Fibroblast of peridontal ligament (primary cell): ENCODE results near the gene DAB1.

Experiments used
- DNase-seq: peaks from one replicate; pipeline ENCODE4 v3.0.0-alpha.2; 2010; ENCODE audit errors: extremely low read depth

Gene DAB1

DNA sequence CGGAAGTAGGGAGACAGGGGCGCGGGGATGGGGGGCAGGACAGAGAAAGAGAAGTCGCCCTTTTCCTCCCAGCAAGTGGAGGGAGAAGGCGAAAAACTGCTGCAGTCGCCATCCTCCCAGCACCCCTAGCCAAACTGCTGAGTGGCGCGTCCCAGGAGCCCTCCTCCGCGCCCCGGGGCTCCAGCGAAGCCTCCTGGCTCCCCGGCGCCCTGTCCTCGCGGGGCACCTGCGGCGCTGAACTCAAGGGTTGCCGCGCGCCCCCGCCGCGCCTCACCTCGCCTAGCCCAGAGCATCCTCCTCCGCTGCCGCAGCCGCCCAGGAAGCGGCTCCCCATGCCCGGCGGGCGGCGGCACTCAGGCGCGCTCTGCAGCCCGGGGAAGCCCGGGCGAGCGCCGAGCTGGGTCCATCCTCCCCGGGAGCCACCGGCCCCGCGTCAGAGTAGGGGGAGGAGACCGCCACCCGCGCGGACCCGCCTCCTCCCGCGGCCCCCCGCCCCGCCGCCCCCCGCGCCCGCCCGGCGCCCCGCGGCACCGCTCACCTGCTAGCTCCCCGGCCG lies at the start of gene DAB1:
DAB1 (minus strand) TSS at position 405 of the 556 bp plus-strand sequence. CDS start 133,030 bp downstream, outside the sequence.
- DNase-seq: peak; percentile 6

DNA sequence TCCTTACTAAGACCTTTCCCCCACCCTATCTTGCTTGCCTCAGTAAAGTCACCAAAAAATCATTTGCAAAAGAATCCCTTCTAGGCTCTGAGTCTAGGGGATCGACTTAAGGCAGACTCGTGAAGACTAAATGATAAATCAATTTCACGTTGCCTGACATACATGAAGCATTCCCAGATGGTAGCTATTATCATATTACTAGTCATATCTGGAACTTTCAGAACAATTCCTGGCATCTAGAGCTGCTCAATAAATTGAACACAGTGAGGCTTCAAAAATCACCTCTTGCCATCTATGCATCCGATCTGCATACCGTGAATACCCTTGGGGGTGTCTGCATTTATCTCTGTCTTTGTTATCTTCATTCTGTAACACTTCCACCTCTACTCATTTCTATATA lies 49.6 kb upstream of the DAB1 start:
- DNase-seq: no peak

DNA sequence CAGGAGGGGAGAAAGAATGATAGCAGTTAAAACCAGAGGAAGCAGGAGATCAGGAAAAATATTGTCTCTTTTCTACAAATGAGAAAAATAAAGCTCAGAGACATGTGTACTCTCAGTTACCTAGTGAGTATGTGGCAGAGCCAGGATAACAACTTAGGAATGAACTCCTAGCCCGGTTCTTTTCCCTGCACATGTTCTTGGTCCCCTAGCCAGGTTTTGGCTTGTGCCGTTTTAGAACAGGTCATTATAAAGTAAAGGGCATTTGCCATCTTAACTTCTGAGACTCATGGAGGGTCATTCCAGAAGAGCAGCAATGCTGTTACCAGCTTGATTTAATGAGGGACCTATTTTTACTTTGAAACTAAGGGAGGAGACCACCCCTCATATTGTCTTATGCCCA lies 48.1 kb upstream of the DAB1 start:
- DNase-seq: no peak

DNA sequence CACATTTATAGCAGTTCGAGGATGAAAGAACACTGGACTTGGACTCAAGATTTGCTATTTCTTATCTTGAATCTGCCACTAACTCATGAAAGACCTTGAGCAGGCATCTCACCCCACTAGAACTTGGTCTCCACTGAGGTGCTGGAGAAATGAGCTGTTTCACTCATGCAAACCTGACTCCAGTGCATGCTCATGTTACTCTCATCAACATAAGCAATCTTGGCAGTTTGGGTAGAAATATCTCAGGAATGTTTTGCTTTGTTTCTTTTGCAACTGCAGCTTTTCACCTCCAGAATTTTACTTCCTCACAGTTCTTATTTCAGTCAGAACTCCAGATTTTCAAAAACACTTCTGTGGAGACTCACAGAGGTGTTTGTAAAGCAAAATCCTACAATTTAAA lies 46.2 kb upstream of the DAB1 start:
- peak; percentile 69 for DNase-seq

DNA sequence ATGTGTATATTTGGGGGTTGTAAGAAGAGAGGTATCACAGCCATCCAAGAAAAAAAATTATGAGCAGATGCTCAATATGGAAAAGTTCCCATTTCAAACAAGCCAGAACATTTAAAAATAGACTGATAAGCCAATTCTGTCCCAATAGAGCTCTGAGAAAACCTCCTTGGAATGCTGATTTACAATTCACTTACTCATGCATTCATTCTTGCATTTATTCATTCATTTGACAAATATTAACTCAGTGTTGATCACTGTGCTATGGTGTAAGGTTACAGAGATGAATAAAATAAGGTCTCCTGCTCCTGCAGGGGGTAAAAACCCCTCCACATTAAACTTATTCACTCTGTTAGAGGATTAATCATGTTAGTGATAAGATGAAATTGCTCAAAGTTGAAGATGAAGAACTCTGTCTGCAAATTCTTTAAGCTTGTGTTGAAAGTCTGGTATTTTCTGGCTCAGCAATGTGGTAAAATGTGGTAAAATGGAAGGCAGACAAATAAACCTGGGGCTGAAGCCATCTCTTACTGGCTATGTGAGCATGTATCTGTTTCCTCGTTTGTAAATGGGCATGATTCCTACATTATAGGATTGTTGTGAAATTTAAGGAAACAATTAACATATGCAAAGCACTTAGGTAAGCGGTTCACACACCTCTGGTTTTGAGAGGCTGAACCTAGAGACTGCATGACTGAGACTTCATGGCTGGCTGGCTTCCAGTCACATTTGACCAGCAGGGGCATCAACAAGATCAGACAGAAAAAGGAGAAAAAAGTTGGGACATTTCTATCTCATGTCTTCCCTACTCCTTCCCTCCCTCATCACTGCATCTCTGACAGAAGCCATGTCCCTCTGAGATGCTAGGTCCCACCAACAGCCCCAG lies 45.0 kb upstream of the DAB1 start:
- DNase-seq: peak; percentile 88

DNA sequence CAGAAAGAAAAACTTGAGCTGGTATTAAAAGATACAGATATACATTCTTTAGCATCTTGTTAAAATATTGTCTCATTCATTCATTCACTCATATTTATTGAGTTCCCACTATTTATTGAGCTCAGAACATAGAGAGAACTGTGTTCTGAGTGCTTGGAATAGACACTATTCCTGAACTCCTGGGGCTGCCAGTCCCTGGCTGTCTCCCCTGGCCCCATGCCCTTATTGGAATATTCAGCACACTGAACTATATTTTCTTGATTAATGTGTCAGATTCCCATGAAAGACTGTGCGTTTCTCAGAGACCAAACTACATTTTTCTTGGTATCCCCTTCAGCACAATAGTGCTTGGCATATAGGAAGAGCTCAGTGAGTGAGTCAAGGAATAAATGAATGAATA lies 44.0 kb upstream of the DAB1 start:
- DNase-seq: no peak

DNA sequence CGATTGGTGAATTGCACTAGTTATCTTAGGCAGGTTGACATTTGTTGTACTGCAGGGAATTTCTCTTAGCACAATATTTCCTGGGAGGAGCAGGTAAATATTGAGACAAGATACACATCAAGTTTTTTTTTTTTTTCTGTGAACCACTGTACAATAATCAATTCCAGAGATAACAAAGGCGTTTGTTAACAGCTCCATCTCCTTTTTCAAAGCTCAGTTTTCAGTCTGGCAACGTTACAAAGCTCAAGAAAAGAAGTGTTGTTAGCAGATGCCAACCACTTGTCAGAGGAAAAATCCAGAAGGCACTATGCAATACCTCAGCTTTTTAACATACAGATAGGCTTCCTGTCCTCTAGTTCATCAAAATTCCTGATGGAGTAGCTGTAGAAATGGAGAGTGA lies 40.9 kb upstream of the DAB1 start:
- peak; percentile 13 for DNase-seq

DNA sequence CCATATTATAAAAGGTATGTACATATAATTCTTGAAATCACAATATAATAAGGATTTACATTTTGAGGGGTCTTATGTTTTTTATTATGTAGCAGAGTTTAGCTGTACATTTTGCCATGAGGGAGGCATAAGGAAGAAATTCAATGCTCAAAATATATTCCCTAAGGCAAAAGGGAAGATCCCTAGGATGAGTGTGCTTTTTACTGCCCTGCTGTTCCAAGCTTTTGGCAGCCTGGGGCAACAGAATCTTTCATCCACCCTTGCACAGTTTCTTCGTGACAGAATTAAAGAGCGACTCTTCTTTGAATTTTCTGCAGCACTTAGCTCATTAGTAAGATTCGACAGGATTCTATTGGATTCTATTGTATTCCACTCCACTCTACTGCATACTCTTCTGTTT lies 39.5 kb upstream of the DAB1 start:
- no peak for DNase-seq

DNA sequence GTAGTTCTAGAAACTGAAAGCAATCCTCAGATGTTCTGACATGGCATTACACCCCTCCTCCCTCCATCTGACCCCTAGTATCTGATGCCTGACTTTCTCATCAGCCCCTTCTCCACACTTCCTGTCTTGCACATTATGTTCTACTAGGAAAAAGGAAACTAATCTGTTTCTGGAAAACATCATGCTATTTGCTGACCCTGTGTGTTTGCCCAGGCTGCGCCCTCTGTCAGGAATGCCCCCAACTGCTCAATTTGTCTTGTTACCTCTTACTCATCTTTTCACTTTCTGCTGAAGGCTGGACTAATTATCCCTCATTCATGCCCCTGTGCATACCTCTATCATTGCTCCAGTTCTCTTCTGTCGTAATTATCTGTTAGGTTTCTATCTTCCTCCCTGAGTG lies 37.5 kb upstream of the DAB1 start:
- DNase-seq: no peak

DNA sequence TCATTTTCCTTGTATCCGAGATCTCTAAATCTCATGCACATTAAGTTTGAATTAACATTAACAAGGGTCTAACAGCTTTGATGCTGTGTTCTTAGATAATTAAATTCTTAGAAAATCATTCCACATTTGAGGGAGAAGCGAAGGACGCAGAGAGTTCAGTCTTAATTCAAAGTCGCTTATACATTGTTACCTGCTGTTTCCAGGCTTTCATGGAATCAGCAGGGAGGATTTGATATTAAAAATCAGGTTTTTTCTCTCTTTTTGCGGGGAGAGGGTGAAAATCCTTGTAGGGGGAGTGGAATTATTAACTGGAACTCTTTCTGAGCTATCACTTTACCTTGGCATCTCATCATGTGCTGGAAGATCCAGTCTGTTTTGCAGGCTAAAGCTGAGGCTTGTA lies 27.7 kb upstream of the DAB1 start:
- no peak for DNase-seq

DNA sequence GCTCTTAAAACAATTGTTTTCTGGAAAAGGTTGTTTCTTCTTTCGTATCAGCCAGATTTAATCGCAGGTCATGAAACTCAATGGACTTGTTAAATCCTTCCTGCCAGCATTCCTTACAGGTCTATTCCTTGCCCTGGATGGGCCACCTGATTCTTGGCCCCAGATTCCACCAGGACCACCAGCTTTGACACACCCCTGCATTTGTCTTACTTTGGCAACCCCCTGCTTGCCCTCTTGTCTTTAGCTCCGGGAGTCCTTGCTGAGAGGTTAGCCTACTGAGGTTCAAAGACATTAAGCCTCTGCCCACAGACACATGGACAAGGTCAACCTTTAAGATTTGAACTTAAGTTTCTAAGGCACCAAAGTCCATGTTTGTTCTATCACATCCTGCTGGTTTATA lies 27.1 kb upstream of the DAB1 start:
- no peak for DNase-seq

DNA sequence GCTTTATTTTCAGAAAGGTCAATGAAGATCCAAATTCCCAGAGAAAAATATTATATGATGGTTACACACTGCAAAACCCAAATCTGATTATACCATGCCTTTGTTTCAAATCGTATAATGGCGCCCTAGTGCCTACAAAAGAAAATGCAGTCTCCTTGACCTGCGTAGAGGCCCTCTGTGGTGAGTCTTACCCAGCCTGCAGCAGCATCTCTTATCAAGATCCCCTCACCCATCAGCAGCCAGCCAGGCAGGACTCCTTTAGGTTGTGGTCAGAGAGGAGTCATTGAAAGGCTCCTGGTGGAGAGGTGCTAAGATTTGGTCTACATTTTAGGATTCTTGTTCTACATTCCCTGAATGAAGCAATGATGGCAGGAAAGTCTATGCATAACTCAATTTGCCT lies 23.7 kb upstream of the DAB1 start:
- DNase-seq: no peak

DNA sequence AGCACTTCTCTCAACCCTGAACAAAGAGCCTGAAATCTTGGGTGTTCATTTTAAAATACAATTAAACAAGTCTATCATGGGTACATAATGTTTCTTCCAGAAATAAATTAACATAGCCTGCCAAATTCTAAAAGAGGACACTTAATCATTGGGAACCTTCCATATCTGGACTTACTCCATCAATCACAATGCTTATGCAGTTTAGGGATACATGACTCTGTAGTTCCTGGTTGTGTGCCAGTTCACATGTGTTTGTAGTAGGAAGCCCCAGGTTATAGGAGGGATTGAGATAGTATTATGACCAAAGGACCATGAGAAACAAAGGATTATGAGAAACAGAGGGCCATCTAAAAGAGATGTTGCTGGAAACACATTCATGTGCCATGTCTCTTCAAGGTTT lies 19.1 kb upstream of the DAB1 start:
- DNase-seq: no peak

DNA sequence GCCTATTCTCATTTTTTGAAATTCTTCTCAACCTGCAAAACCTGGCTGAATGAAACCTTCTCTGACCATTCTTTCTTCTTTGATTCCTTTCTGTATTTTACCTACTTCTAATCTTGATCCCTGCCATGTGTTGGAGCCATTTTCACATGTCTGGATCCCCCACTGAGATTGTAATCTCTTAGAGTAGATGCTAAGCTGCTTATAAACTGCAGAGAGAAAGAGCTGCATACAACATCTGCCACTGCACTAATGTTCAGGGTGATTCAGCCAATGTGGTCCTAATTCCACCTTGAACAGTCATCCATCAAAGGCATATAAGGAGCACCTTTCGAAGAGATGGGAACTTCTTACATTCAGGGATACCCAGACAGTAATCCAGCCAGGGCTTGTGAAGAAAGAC lies 16.2 kb upstream of the DAB1 start:
- DNase-seq: no peak

DNA sequence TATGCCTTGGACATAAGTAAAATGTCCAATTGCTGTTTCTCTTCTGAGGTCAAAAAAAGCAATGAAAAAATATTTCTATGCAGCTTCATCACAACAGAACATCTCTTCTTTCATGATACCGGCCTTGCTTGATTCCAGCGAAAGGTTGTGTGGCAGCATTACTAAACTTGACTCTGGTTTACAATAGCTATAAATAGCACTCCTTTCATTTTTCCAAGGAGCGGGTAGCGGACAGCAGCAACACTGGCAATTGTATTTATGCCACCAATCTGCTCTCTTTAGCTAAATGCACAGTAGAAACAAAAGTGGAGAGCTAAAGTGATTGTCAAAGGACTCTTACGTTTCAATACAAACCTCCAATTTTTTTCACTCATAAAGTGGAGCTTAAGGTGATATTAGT lies 7.5 kb upstream of the DAB1 start:
- no peak for DNase-seq

DNA sequence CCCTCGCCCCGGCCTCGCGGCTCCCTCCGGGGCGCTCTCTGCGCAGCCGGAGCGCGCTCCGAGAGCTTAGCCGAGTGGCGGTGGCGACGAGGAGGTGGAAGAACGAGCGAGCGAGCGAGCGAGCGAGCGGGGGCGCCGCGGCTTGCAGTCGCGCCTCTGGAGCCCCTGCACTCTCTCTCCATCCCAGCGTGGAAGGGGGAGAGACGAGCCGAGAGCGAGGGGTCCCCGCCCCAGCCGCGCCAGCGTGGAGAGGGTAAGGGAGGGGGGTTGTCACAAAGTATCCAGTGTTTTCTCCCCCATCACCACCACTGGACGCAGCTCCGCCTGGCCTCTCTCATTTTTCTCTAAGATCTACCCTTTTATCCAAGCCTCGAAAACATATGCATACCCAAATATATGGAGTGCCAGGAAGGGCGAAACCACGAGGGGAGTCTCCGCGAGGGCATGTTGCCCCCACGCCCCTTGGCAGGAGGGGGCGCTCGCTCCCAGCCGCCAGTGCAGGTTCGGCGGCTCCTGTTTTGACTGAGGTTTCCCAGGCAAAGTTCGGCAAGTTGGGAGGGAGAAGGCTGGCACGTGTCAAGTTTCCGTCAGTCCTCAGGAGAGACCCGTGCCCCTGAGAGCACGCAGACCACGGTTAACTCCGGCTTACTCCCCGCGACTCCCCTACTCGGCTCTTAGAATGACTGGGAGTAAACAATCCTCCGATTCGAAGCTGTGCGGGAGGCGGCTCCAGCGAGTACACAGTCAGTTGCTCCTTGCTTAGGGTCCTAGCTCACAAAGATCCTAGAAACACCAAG lies 569 bp upstream of the DAB1 start:
- DNase-seq: peak; percentile 21

DNA sequence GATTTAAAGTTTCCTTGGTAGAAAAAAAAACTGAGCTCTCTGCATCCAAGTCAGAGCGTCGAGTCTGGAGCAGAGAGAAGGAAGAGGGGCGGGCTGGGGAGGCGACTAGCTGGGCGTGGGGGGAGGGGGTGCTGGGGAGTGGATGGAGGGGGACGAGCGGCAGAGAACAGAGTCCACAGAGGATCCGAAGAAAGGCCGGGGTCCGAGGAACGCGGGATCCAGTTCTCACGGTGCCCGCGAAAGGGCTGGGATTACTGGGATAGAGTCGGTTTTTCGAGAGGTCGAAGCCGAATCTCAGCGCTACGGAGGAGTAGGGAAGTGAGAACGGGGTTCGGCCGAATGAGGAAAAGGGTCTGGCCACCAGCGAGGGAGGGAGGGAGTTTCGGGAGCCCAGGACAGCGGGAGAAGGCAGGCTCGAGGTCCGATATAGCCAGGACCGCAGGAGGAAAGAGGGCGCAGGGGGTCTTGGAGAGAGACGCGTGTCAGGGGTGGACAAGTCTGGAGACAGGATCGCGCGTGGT lies 665 bp downstream of the DAB1 start:
- DNase-seq: peak; percentile 2

DNA sequence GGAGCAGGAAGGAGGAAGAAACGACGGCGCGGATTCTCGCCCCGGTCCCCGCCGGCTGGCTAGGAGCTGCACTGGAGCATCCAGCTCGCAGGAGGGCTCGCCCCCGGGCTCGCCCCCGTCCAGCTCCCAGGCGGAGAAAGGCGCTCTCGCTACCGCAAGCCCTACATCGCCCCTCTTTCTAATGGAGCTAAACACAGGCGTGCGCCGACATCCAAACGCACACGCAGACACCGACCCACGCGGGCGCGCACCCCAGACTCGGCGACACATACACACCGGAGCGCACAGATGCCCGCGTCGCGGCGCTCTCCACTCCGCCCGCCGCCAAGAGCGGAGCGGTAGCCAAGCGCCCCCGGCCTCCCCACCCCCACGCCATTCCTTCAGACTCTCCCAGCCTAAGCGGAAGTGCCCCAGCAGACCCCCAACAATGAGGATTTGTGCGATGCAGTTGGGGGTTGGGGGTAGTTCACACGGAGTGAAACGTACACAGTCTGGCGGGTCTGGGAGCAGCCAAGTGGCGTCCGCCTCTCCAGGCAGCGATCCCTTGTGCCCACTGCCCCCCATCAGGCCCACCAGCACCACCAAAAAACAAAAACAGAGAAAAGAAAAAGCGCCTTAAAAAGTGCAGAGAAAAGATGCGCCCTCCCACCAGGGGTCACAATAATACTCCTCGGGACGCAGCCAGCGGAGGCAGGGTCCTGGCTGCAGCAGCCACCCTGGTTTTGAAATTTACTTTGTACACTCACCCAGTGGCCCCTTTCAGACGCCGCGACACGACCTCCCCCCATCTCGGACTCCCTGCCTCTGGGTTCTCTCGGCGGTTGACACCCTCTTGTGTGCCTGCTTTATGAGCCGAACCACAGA lies 1.4 kb downstream of the DAB1 start:
- DNase-seq: peak; percentile 16

DNA sequence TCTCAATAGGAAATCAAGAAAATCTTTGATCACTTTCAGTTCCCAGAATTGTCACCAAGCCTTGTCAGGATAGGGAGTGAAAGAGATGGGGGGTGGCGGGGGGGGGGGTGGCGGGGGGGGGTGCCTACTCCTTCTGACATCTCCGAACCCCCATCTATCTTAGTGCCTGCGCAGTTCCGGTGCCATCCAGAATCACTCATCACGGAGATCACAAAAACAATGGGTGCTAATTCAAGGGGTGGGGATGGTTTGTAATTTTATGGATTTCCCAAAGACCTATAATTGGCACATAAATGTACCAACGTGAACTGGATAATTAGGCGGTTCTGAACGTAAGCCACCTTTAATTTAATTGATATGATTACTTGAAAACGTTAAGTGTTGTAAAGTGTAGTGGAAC lies 2.1 kb downstream of the DAB1 start:
- no peak for DNase-seq

DNA sequence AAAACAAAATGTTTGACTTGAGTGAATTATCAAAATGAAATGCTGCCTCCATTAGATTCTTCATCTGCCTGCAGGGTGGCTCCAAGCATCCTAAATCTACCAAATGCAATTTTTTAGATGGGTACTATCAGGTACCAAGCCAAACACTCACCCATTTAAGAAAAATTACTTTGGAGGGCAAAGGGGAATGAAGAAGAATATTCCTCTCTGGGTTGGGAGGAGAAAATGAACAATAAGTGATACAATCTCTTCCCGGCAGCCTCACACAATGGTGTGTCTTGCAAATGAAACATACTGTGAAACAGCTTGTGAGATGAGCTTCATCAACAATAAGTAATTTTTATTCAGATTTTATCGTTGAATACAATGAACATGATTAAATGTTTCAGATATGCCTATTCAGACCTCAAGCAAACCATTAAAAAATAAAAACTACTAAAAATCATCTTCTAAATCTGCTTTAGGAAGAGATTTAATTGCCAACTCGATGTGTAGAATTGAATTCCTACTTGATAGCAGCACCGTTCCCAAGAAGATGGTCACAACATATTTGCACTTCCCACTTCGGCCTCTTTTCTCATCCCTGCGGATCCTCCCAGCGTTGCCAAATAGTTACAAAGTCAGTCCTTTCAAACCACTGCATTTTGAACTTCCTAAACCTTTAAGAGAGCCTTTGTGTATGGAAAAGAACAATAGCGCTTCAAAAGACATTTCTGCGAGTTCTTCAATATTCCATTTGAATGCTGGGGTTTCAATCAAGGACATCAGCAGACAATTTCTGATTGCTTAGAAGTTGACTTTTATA lies 2.7 kb downstream of the DAB1 start:
- DNase-seq: no peak

DNA sequence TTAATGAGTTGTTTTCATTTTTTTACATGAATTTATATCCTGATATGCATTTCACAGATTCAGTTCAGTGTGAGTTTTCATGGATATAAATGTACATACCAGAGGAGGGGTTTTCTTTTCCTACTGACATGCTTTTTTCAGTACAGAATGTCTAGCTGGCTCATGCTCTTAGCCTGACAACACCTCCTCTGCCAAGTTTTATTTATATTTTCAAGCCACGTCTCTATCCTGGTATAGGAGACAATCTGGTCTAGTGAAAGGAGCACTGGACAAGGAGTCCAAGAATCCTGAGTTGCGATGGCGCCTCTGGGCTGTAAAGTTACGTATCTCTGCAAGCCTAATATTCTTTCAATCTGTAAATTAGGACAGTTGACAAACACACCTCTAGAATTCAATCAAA lies 4.9 kb downstream of the DAB1 start:
- DNase-seq: no peak
